Stimulated activated CD4-positive, alpha-beta T cell treated with anti-CD3 and anti-CD28 coated beads, Interleukin-2, amount 100 ng/mL, for 48 hours (primary cell): Measurements from ENCODE around the gene TP53BP1.

Experiments
- DNase-seq, 2 donors: peaks; one replicate each; pipeline ENCODE4 v3.0.0-alpha.2; 2020

Gene TP53BP1

DNA sequence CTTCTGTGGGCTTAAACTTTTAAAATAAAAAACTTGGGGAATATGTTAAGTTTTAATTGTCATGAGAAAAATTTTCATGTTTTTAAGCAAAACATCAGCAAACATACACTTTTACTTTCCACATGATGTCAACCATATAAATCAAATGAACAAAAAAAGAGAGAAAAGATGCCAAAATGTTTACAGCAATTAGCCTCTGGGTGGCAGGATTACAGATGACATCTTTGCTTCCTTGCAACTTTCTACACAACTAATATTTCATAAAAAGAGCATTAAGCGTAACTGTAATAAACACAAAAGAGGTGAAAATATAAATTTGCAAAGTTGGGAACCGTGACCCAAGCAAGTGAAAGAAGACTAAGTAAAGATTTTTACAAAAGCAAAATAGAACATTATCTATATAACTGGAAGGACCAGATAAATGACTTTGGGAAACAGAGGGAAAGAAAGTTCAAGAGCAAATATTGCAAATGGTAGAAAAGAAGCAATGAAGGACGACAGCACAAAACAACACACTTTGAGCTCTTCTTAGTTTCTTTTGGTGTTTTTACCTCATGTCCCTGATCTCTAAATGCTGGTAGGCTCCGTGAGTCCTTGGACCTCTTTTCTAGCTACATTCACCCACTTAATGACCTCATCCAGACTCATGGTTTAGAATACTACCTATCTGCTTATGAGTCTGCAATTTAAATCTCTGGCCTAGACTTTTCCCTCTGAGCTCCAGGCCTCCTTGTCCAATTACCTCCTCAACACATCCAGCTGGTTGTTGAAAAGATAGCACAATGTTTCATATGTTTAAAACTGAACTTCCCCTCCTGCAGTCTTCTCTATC, 9.4 kb downstream of the TP53BP1 start:
- no peak for DNase-seq

GRCh38 chr15:43473885-43474284, 19.1 kb downstream of the TP53BP1 start:
- DNase-seq, result no peak

DNA sequence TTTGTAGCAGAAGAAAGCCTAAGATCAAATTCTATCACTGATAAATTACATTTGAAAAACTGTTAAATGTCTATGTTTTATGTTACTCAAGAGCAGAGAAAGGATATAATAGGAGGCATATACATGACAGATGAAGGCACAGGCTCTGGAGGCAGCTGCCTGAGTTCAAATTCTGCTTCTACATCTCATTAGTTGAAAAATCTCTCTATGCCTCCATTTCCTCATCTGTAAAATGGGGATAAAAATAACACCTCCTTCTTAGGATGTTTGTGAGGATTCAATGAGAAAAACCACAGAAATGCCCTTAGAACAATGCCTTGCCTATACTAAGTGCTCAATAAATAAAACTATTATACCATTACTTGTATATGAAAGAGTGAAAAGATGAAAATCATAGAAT, 21.0 kb downstream of the TP53BP1 start:
- no peak for DNase-seq

DNA sequence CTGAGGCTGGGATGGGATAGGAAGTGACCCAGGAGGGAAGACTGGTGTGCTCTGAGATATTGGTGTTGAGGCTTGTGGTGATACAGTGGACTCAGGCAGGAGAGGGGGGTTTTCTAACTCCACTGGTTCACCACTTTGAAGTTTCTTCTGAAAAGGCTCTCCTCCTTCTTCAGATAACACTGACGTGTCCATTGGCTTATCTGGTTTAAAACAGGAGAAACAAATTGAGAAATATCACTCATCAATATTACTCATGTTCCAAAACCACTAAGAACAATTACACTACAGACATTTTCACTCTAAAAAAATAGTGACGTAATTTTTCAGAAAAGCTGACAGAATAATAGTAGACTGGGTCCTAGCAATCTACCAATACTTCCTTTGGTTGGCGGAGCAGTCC, 23.1 kb downstream of the TP53BP1 start:
- DNase-seq, result no peak

DNA sequence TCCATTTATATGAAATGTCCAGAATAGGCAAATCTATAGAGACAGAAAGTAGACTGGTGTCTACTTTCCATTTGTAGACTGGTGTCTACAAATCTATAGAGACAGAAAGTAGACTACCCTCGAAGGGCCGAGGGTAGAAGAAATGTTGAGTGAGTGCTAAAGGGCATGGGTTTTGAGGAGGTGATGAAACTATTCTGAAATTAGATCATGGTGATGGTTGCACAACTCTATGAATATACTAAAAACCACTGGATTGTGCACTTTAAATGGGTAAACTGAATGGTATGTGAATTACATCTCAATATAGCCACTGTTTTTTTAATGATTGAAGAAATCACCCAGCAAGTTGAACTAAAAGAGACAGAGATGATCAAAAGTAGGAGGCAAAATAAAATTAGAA, 27.9 kb downstream of the TP53BP1 start:
- no peak for DNase-seq

DNA sequence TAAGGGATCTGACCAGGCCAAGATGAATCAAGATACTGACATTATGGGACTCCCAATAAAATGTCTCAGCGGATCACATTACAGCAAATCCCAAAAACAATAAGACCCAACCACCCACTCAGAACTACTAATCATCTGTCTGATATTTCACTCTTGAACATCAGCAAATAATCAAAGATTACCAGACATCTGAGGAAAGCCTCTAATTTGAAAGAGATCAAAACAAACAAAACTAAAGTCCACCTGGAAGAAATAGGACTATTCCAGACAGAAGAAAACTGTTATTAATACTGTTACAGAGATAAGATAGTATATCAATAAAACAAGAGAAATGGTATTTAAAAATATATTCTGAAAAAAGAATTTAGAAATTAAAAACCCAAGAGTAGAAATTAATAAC, 29.0 kb downstream of the TP53BP1 start:
- DNase-seq, result no peak

GRCh38 chr15:43463507-43463906, 29.4 kb downstream of the TP53BP1 start:
- no peak for DNase-seq

GRCh38 chr15:43449981-43450380, 43.0 kb downstream of the TP53BP1 start:
- no peak for DNase-seq

GRCh38 chr15:43446344-43446743, 46.6 kb downstream of the TP53BP1 start:
- DNase-seq, result no peak

DNA sequence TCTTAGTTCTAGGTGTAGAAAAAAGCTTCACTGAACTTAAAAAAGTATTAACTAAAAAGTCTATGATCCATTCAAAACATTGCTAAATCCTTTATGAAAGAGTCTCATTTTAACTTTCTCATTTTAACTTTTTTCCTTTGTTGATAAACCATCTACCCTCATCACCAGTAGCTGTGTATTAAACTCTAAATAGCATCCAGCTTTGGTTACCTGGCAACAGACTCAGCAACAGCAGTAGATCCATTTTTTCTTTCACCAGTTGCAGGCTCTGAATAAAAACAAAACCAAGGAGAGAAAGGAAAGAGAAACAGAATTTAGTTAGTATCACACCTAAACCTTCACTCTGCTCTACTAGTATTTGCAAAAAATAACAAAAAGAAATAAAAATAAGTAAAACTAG, 51.6 kb downstream of the TP53BP1 start:
- no peak for DNase-seq

GRCh38 chr15:43440721-43441281, 52.2 kb downstream of the TP53BP1 start:
- DNase-seq, result peak; percentile 9 to 19

DNA sequence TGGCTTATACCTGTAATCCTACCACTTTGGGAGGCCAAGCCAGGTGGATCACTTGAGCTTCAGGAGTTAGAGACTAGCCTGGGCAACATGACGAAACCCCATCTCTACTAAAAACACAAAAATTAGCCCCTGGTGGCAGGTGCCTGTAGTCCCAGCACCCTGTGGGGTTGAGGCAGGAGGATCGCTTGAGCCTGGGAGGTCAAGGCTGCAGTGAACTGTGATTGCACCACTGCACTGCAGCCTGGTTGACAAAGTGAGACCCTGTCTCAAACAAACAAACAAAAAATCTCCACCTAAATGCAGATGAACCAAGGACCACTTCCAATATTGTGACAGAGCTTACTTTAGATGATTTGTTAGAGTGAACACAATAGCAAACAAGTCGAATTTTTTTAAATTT, 53.7 kb downstream of the TP53BP1 start:
- no peak for DNase-seq

GRCh38 chr15:43436395-43436794, 56.6 kb downstream of the TP53BP1 start:
- no peak for DNase-seq

GRCh38 chr15:43434446-43434845, 58.5 kb downstream of the TP53BP1 start:
- DNase-seq, result no peak

- no peak for DNase-seq
Observed at GRCh38 chr15:43433661-43434303, 59.2 kb downstream of the TP53BP1 start.

- no peak for DNase-seq
Observed at GRCh38 chr15:43433165-43433564, 59.8 kb downstream of the TP53BP1 start.

GRCh38 chr15:43429687-43430086, 63.3 kb downstream of the TP53BP1 start:
- no peak for DNase-seq

GRCh38 chr15:43423793-43424192, 69.2 kb downstream of the TP53BP1 start:
- no peak for DNase-seq

DNA sequence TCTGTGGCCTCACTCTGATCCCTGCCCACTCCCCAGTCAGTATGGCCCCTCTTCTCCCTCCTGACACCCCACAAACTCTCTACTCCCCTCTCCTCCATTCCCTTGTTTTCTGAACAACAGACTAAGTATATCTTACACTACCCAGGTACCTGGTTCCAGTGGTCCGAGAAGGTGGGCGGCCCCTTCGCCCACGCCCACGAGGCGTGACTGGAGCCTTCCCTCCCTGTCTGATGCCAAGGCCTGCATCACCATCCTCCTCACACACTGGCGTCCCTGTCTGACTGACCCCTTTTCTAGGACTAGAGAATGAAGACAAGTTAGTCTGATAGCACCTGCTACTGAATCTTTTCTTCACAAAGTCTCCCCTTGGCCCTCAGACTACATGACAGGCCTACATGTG, 72.1 kb downstream of the TP53BP1 start:
- DNase-seq, result no peak

DNA sequence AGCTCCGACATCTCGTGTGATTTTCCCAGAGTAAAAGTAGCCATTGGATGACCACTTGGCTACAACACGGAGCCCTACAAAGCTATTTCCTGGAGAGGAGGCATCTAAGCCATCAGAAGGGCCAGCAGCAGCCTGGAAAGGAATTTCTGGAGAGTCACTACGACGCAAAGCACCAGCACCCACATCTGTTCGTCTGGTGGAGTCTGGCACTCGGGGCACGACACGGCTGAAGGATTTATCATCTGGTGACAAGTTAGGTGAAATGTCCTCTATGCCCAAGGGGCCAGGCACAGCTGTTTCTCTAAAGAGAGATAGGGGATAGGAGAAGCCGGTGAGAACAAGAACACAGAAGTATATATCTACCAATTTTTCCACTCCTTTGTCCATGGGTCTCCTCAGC, 72.5 kb downstream of the TP53BP1 start:
- no peak for DNase-seq

GRCh38 chr15:43414196-43414595, 78.8 kb downstream of the TP53BP1 start:
- no peak for DNase-seq

GRCh38 chr15:43412096-43412495, 80.9 kb downstream of the TP53BP1 start:
- no peak for DNase-seq

DNA sequence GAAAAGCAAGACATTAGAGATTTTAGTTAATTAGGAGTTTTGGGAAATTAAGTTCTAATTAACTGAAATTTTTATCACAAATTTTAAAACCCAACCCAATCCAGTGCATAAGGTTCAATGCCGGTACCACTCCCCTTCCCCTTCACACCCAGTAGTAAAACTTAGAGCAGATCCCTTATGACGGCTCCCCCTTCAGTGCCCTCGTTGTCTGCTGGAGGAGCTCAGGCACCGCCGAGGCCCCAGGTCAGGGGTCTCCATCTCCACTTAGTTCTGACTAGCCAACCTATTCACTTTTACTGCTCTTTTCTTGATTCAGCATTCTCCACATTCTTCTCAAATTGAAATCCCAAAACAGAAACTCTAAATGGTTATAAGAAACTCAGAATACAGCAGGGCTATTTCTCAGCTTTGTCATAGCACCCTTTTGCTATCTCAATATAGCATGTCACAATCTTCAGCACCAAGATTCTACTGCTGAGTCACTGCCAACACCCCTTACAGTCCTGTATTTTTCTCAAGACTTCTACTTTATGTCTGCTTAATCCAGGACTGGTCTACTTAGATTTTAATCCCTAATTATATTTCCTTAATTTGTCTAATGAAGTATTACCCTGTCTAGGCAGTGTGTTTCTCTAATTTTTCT, 82.3 kb downstream of the TP53BP1 start:
- no peak for DNase-seq

DNA sequence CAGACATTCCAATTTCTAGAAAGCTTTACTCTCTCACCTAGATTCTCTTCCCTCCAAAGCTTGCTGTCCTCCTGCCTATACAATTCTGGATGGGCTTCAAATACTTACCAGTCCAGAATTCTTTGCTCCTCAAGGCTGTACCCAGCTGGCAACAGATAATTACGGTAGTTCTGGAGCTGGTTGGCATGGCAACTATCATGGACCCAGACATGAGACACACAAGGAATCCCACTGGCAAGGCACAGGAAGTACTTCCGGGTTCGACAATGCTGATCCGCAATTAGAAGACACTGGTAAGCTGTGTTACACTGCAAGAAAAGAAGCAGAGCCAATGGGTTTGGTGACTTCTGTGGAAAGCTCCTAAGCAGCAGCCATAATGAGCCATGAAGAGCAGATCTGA, 84.2 kb downstream of the TP53BP1 start:
- no peak for DNase-seq
